A549 treated with CpdA at 1 μM for 4 hours (cell line): ENCODE measurements around the gene TCTA. TPM values are rescaled to one million over a fixed set of nuclear protein-coding genes. Genes with fewer than 3 reads are reported as not detected.

Experiments
- total RNA-seq: library from RNA; stranded (reverse); fragments of 200-300 nt; extraction: Qiagen RNA extraction; gene quantifications from 5 replicates; pipeline ENCODE4 v1.2.3, GENCODE V29; 2022; ENCODE audit warnings: low read depth

Gene TCTA, protein sequence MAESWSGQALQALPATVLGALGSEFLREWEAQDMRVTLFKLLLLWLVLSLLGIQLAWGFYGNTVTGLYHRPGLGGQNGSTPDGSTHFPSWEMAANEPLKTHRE
- total RNA-seq = 21.6 to 24.1 TPM (median 23.2 TPM) in 5 replicates

DNA sequence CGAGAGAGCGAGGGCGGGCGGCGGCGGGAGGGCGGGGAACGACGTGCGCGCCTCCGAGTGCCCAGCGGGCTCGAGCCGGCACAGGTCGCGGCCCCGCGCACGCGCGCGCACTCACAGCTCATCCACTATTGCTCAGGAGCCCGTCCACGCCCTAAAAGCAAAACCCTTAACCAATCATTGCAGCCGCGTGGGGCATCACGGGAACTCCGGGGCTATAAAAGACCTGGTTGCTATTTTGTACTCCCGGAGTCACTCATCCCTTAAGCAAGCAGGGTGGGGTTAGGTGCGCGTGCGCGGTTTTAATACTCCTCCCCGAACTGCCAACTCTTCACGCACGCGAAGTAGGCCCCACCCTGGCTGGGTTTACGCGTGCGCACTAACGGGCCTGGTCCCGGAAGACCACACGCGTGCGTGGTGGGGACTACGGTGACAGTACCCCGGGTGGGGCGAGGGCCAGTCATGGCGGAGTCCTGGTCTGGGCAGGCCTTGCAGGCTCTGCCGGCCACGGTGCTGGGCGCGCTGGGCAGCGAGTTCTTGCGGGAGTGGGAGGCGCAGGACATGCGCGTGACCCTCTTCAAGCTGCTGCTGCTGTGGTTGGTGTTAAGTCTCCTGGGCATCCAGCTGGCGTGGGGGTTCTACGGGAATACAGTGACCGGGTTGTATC lies at the start of gene TCTA, which contains the start of gene RHOA:
TSS of gene TCTA (plus strand) at position 456 of the 664 bp plus-strand sequence. CDS start at position 460, 4 bp downstream.
TSS of gene RHOA (minus strand) at position 9 of the 664 bp plus-strand sequence. CDS start 36,387 bp downstream, outside the sequence.

DNA sequence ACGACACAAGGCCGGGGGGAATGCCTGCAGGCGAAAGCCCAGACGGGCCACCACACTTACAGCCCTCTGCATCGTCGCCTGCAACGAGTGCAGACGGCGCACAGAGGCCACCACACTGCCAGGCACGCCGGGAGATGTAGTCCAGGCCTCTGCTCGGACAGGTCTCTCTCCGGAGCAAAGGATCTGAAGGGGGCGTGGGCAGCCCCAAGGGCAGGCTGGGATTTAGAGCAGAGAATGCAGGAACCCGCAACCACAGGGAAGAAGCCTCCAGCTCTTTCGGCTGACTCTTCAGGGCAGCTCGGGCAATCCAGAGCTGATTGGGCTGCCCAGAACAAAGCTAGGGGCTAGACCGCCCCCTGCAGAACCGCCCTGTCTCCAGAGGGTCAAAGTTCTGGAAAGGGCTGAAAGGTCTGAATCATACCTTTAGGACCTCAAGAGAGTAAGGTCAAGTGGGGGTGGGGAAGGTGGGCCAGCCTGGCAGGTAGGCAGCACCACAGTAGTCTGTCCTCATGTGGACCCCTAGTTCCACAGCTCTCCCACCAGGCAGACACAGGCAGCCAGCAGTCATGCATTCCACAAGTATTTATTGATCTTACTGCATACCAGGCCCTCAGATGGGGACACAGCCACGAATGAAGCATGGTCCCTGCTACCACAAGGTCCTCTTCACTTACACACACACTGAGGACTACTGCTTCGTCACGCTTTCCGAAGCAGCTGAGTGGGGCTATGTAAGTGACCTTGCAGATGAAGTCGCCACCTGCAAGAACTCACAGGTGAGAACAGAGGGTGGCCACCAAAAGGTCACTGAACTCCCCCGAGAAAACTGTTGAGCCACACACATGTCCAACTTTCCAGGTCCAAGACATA lies 10.4 kb downstream of the TCTA start, which contains the start of gene AMT:
TSS of gene AMT (minus strand) at position 95 of the 870 bp plus-strand sequence. CDS start at position 72, 23 bp downstream.

Other genes starting within 250 kb of the TCTA start
- 10.1 to 17.1 TPM (median 13.0 TPM) in 5 replicates for gene CCDC71, start 246.1 kb upstream of the TCTA start, total RNA-seq
- gene KLHDC8B, start 240.8 kb upstream of the TCTA start, total RNA-seq = 4.1 to 5.5 TPM (median 4.5 TPM) in 5 replicates
- gene C3orf62, start 135.2 kb upstream of the TCTA start, total RNA-seq = 1.8 to 2.6 TPM (median 2.3 TPM) in 5 replicates
- gene USP4, start 72.4 kb upstream of the TCTA start, total RNA-seq = 11.3 to 14.8 TPM (median 13.9 TPM) in 5 replicates
- 244 to 303 TPM (median 289 TPM) in 5 replicates for gene GPX1, start 54.1 kb upstream of the TCTA start, total RNA-seq
- gene RHOA, start 447 bp upstream of the TCTA start, total RNA-seq = 452 to 563 TPM (median 466 TPM) in 5 replicates
- gene AMT, start 10.1 kb downstream of the TCTA start, total RNA-seq = 0.09 to 0.38 TPM (median 0.35 TPM) in 4 of 5 replicates, not detected in the other
- 5.5 to 7.2 TPM (median 6.0 TPM) in 5 replicates for gene NICN1, start 16.9 kb downstream of the TCTA start, total RNA-seq
- gene DAG1, start 57.8 kb downstream of the TCTA start, total RNA-seq = 43.2 to 58.1 TPM (median 53.4 TPM) in 5 replicates
- 0.10 to 0.19 TPM (median 0.13 TPM) in 5 replicates for gene BSN, start 142.1 kb downstream of the TCTA start, total RNA-seq